GM10248 (cell line): ENCODE measurements around the gene IPCEF1.

Experiments used
- CTCF ChIA-PET: fragments of 300-600 bp; sonication (Branson Sonifier 250); formaldehyde crosslinking; extraction: SDS; loops from one replicate; lab custom pipeline; 2021; ENCODE audit warnings: antibody characterized with exemption; lab: Yijun Ruan, JAX
- POLR2A ChIA-PET: fragments of 350-650 bp; sonication (Branson Sonifier 250); formaldehyde crosslinking; extraction: SDS; loops from one replicate; lab custom pipeline; 2020; ENCODE audit warnings: antibody characterized with exemption; lab: Yijun Ruan, JAX
- DNase-seq: peaks from one replicate; pipeline ENCODE4 v3.0.0; 2012; ENCODE audit errors: extremely low spot score
- CTCF ChIP-seq: IDR thresholded peaks from 2 replicates; pipeline ENCODE4 v1.5.1; 2012; ENCODE audit warnings: mild to moderate bottlenecking, low read depth; ENCODE audit errors: extremely low read depth, missing control alignments, control extremely low read depth

Gene IPCEF1

DNA sequence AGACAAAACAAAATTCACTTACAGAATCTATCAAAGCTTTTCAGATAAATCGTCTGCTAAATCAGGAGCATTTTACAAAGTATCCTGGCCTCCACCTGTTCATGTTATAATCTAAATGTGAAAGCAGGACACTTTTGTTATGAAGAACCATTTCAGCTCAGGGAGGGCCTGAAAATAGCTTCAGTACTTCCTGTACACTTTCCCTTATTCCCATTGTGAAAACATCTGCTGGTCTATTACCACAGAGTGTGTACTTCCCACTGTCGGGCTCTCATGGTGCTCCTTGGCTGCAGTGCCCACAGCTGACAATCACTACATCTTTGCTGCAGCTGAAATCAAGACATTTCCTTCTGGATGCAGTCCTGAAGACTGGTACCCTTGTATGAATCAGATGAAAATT, 189.5 kb downstream of the IPCEF1 start:
- ChIA-PET POLR2A (no interaction called here), CTCF (interaction anchor here (1.0 to 3.8 kb wide), 3 partner anchors 13 to 110 kb away, joined by 3 to 10 read pairs (median 3); no protein-coding TSS in a partner anchor)
- no peak for DNase-seq
- no peak for TF ChIP-seq CTCF

GRCh38 chr6:154166140-154166539, 190.5 kb downstream of the IPCEF1 start:
- DNase-seq, result no peak
- ChIA-PET CTCF (interaction anchor here (1.0 to 1.1 kb wide), 2 partner anchors 14 to 111 kb away, joined by 3 read pairs; no protein-coding TSS in a partner anchor), POLR2A (no interaction called here)
- no peak for TF ChIP-seq CTCF

- TF ChIP-seq CTCF, result no peak
- ChIA-PET CTCF (interaction anchor here (1.0 to 2.6 kb wide), 3 partner anchors 11 to 112 kb away, joined by 3 to 10 read pairs (median 5); no protein-coding TSS in a partner anchor), POLR2A (no interaction called here)
- DNase-seq, result no peak
Measured at GRCh38 chr6:154165478-154165877, 191.1 kb downstream of the IPCEF1 start.

DNA sequence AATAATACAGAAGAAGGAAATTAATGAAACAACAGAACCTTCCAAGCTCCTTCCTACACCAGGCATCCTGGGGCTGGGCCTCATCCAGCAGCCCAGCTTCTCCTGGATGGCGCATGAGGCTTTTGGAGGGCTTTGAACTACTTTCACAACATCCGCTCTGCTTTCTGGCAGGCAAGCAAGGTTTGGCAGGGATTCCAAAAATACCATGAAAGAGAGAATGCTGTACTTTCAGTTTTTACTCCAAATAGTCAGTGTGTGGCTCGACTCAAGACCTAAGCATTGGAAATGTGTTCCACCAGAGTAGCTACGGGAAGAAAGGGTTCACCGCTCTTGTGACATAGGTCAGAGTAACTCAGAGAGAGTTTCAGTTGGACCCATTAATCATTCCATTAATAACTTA, 192.2 kb downstream of the IPCEF1 start:
- CTCF ChIA-PET, result interaction anchor here (0.9 to 2.6 kb wide), 6 partner anchors 9 to 113 kb away, joined by 3 to 10 read pairs (median 3); no protein-coding TSS in a partner anchor
- DNase-seq, result no peak

DNA sequence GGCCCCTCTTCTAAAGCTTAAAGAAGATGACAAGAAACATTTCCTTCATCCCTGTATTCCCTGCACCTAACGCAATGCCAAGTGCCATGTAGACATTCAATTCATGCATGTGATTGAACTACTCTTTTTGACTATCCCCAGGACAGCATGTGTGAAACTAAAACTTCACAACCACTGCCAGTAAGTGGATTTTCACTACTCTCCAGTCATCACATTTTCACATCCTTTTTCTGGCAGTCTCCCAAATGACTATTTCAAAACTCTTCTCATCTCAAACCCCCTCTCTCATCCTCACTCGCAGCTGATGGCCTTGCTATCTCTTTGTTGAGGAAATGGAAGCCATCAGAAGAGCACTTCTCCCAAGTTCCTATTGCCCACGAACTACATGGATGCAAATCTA, 194.9 kb downstream of the IPCEF1 start:
- ChIA-PET CTCF (interaction anchor here (5.7 kb wide), 1 partner anchor 114 kb away, joined by 54 read pairs; no protein-coding TSS in a partner anchor), POLR2A (no interaction called here)
- TF ChIP-seq CTCF, result no peak
- peak; percentile 49 for DNase-seq

More for the DNA sequence above, 192.2 kb downstream of the IPCEF1 start:
- TF ChIP-seq CTCF, result no peak
- POLR2A ChIA-PET, result no interaction called here

DNA sequence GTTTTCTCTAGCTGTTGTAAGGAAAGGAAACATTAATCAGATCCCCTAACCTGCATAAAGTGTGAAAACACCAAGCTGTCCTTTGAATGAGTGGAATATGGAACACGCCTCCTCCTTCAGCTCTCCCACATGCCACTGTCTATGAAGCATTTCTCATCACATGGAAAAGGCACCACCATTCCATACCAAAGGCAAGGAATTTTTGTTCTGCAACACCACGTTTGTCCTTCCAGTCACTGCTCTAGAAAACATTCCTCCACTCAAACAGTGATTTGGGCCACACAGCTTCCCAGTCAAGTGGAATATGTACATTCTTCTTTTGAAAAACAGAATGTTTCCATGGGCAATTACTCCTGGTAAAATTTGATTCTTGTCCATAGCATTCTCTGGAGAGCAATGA, 197.5 kb downstream of the IPCEF1 start:
- no peak for DNase-seq
- ChIA-PET POLR2A (no interaction called here), CTCF (interaction anchor here (0.7 to 5.7 kb wide), 6 partner anchors 12 to 126 kb away, joined by 3 to 54 read pairs (median 5); no protein-coding TSS in a partner anchor)
- TF ChIP-seq CTCF, result no peak
